ENCODE data around the gene TERB2.

TERB2 gene

DNA sequence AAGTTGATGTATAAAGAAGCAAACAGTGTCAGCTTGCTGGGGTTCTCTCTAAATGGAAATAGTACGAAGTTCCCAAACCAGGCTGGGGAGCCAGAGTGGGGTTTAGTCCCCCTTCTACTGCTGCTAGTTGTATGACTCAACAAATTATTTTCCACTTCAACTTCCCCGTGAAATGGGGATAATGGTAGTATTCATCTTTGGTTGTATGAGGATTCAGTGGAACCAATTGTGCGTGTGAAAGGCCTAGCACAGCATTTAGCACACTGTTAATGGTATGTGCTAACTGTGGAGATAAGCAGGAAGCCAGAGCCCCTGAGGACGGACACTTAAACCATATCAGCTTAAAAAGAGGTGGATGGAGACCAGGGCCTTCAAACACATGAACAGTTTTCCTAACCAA, 70.7 kb downstream of the TERB2 start:
- no peak for TF ChIP-seq CTCF (IDR thresholded peaks at IDR 0.05; ENCODE audit: low read depth, low read length)
- DNase-seq (ENCODE audit: extremely low read depth, low read depth) = no peak
